HG03060 (cell line): ENCODE measurements around the gene TMLHE.
A peak's percentile ranks its signal among the peaks of the same experiment; 100 is the strongest.
"Not testable (repeated sequence)": the region's sequence is repeated elsewhere in the genome, so short reads cannot be mapped to it uniquely, and the experiment has no call there.

Experiments used
- ATAC-seq: cut with Tn5 transposase; IDR thresholded peaks from one replicate; pipeline ENCODE4 v1.9.1; 2021; ENCODE audit warnings: low read depth, moderate number of reproducible peaks; ENCODE audit not compliant: unreplicated experiment

The TMLHE gene

GRCh38 chrX:155505296-155505695 lies 107.5 kb downstream of the TMLHE start:
- ATAC-seq, result no peak

DNA sequence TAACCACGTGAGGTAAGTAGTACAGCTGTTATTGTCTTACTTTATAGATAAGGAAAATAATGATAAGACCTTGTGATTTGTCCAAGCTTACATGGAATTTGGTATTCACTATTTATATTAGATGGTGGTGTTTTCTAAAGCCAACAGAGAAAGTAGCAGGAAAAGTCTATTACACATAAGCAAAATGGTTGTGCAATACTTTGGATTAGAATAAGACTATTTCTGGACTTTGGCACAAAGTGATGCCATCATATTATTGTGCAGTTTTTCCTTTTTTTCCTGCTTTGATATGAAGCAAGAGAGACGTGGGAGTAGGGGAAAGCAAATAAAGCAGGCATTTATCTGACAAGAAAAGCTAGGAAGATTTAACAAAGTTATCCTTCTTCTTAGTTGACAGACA lies 117.6 kb downstream of the TMLHE start:
- ATAC-seq, result not testable (repeated sequence)

GRCh38 chrX:155491421-155491820 lies 121.3 kb downstream of the TMLHE start:
- not testable (repeated sequence) for ATAC-seq

DNA sequence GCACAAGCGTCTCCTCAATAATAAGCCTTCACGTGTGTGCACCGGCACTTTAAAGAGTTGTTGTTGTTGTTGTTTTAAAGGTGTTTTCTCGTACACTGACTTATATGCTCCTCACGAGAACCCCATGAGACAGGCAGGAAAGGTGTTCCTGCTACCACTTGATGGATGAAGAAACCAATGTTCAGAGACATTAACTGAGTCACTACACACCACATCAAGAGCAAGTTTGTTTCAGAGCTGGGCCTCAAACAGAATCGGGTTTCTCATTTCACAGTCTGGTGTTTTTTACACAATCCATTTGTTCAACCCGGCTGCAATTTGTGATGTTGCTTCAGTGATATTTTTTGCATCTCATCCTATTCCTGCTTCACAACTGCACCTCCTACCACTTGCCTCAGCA lies 135.6 kb downstream of the TMLHE start:
- not testable (repeated sequence) for ATAC-seq

- not testable (repeated sequence) for ATAC-seq
Observed at GRCh38 chrX:155466269-155466938, 146.3 kb downstream of the TMLHE start.

GRCh38 chrX:155460501-155460900 lies 152.3 kb downstream of the TMLHE start:
- ATAC-seq, result not testable (repeated sequence)

DNA sequence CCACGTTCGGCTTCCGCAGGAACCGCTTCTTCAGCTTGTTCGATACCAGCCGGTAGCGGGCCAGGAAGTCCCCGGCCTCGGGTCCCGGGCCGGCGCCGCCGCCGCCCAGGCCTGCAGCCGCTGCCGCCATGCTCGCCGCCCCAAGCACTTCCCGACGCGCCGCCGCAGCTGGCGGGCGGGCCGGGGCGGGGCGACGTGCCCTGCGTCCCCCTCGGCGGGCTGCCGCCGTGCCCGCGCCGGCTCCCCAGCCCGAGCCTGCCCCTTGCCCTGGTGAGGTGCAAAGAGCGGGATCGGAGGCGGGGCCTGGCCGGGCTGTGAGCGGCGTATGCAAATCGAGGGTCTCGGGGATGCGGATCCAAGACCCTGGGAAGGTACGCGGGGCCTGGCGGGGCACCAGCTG lies 154.3 kb downstream of the TMLHE start, which contains the start of gene F8A3:
TSS of gene F8A3 (minus strand) at position 150 of the 400 bp plus-strand sequence. CDS start at position 130, 20 bp downstream.
- ATAC-seq, result peak; percentile 61

DNA sequence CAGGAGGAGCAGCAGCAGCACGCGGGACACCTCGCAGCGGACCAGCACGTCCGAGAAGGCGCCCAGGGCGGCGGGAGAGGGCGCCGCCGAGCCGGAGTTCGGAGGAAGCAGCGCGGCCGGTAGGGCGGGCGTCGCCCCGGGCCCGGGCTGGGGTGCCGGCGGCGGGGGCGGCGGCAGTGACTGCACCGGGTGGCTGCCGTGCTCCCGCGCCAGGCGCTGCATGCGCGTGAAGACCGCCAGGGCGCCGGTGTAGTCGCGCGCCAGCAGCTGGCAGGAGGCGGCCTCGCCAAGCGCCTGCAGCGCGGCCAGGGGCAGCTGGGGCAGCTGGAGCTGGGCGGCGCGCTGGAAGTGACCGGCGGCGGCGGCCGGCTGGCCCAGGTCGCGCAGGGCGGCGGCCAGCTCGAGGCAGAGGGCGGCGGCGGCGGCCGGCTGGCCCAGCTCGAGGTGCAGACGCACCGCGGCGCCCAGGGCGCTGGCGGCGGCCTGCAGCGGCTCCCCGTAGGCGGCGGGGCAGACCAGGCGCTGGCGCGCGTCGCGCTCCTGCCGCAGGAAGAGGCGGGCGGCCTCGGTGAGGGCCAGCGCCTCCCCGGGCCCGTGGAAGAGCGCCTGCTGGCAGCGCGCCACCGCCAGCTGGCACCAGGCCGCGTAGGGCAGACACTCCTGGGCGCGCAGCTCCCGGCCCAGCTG lies 154.8 kb downstream of the TMLHE start:
- peak; percentile 31 for ATAC-seq

DNA sequence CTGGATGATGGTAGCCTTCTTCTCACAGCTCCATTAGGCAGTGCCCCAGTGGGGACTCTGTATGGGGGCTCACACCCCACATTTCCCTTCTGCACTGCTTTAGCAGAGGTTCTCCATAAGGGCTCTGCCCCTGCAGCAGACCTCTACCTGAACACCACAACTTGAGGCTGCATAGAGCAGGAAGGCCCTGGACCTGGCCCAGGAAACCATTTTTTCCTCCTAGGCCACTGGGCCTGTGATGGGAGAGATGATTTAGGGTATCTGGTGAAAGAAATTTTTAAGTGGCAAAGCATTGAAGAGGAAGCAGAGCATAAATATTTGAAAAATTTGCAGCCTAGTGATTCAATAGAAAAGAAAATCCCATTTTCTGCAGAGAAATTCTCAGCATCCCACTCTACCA lies 171.7 kb downstream of the TMLHE start:
- no peak for ATAC-seq
